ENCODE results near the gene ICAM5.

DNA sequence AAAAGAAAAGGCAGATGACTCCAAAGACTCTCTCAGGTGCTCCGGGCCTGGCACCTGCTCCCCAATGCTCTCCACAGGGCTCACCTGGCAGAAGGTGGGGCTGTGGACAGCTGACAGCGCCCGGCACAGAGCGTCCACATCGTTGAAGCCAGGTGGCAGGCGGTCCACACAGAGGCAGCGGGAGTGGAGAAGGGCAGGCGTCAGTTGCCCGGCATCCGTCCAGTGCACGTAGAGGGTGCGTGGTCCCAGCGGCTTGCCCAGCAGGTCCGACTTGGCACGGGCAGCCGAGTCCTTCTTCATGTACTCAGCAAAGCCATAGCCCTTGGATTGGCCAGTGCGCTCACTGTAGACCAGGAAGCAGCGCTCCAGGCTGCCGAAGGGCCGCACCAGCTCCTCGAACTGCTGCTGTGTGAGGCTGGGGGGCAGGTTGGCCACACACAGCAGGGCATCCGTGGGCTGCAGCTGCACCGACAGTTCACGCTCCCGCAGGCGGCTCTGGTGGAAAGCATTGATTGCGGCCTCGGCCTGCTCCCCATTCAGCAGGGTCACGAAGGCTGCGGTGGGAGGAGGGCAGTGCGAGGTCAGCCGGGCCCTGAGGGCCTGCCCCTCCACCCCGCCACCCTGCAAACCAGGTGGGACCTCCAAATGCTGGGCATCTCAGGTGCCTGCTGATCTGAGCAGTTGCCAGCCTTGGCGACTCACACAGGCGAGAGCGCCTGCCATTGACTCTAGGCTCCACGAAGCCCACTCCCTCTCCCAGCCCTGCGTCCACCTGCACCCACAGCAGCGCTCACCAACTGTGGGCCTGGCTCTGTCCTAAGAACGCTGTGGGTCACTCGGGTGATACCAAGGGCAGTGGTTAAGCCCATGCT lies 39.0 kb downstream of the ICAM5 start:
- TF ChIP-seq, protein P1, sequence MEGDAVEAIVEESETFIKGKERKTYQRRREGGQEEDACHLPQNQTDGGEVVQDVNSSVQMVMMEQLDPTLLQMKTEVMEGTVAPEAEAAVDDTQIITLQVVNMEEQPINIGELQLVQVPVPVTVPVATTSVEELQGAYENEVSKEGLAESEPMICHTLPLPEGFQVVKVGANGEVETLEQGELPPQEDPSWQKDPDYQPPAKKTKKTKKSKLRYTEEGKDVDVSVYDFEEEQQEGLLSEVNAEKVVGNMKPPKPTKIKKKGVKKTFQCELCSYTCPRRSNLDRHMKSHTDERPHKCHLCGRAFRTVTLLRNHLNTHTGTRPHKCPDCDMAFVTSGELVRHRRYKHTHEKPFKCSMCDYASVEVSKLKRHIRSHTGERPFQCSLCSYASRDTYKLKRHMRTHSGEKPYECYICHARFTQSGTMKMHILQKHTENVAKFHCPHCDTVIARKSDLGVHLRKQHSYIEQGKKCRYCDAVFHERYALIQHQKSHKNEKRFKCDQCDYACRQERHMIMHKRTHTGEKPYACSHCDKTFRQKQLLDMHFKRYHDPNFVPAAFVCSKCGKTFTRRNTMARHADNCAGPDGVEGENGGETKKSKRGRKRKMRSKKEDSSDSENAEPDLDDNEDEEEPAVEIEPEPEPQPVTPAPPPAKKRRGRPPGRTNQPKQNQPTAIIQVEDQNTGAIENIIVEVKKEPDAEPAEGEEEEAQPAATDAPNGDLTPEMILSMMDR (IDR thresholded peaks at IDR 0.05), result no peak
- no peak for TF ChIP-seq POLR2A (IDR thresholded peaks at IDR 0.05)
